Fibroblast of villous mesenchyme (primary cell): Measurements from ENCODE around the gene MTMR6. TPM values are rescaled to one million over a fixed set of nuclear protein-coding genes. Genes with fewer than 3 reads are reported as not detected.
"Not testable (repeated sequence)": the region's sequence is repeated elsewhere in the genome, so short reads cannot be mapped to it uniquely, and the experiment has no call there.

Experiments used
- DNase-seq: peaks from one replicate; pipeline ENCODE4 v3.0.0-alpha.2; 2010; ENCODE audit warnings: low read depth
- H3K4me3 ChIP-seq: 2 replicates; pipeline ENCODE4 v1.5.1; 2011; ENCODE audit warnings: low read depth, mild to moderate bottlenecking, low read length
- CTCF ChIP-seq: IDR thresholded peaks from 2 replicates; pipeline ENCODE4 v1.5.1; 2012; ENCODE audit warnings: low read depth, mild to moderate bottlenecking, low read length; ENCODE audit not compliant: insufficient read depth
- total RNA-seq: library from RNA; depleted of rRNA; stranded (reverse); fragments of >200 nt; gene quantifications from 2 replicates; pipeline ENCODE4 v1.2.3, GENCODE V29; 2012

Gene MTMR6
- total RNA-seq = 28.3 and 41.9 TPM in 2 replicates

GRCh38 chr13:25286969-25287961 is at the start of gene MTMR6:
MTMR6 (minus strand) TSS chr13:25287488; CDS start chr13:25287247, 241 bp downstream.
- DNase-seq = peak; percentile 85
- peak; percentile 97 for TF ChIP-seq CTCF
- peak within 1 kb of the TSS; percentile 90 for H3K4me3 ChIP-seq

- no peak for DNase-seq
- TF ChIP-seq CTCF = no peak
- no peak overlapping the region for H3K4me3 ChIP-seq
Observed at GRCh38 chr13:25335856-25336255, 48.6 kb upstream of the MTMR6 start.

GRCh38 chr13:25330541-25330940 is 43.3 kb upstream of the MTMR6 start:
- TF ChIP-seq CTCF = no peak

GRCh38 chr13:25329706-25330105 is 42.4 kb upstream of the MTMR6 start:
- no peak for TF ChIP-seq CTCF
- DNase-seq = peak; percentile 80

More at GRCh38 chr13:25330541-25330940, 43.3 kb upstream of the MTMR6 start:
- no peak overlapping the region for H3K4me3 ChIP-seq
- DNase-seq = no peak

GRCh38 chr13:25324100-25324499 is 36.8 kb upstream of the MTMR6 start:
- H3K4me3 ChIP-seq = no peak overlapping the region
- peak; percentile 9 for DNase-seq
- no peak for TF ChIP-seq CTCF

More at GRCh38 chr13:25329706-25330105, 42.4 kb upstream of the MTMR6 start:
- no peak overlapping the region for H3K4me3 ChIP-seq

- no peak for TF ChIP-seq CTCF
- peak; percentile 75 for DNase-seq
- H3K4me3 ChIP-seq = no peak overlapping the region
Observed at GRCh38 chr13:25319771-25320170, 32.5 kb upstream of the MTMR6 start.

- peak; percentile 86 for DNase-seq
- not testable (repeated sequence) for H3K4me3 ChIP-seq
Observed at GRCh38 chr13:25318946-25319345, 31.7 kb upstream of the MTMR6 start.
